Neural cell (in vitro differentiated cells): ENCODE data around the gene RRBP1. TPM values are rescaled to one million over a fixed set of nuclear protein-coding genes. Genes with fewer than 3 reads are reported as not detected.

Experiments used
- H2AFZ ChIP-seq: fragments of 200-600, 300-800 bp; sonication (generic), shearing (Covaris generic); 2 replicates; pipeline ENCODE4 v1.6.0; 2014; ENCODE audit warnings: low read depth, mild to moderate bottlenecking, antibody characterized with exemption, low read length, moderate library complexity
- H3F3A ChIP-seq: fragments of 200-600 bp; shearing (Covaris generic); 2 replicates; pipeline ENCODE4 v1.6.1; 2016; ENCODE audit warnings: mild to moderate bottlenecking, moderate library complexity, mixed read lengths, antibody characterized with exemption, low read length; ENCODE audit not compliant: insufficient read depth, poor library complexity, severe bottlenecking
- H3K27ac ChIP-seq: fragments of 200-600, 300-800 bp; sonication (generic), shearing (Covaris generic); 2 replicates; pipeline ENCODE4 v1.5.1; 2014; ENCODE audit warnings: mild to moderate bottlenecking, low read length, moderate library complexity
- H3K27me3 ChIP-seq: fragments of 300-800, 200-600 bp; sonication (generic), shearing (Covaris generic); 2 replicates; pipeline ENCODE4 v1.6.0; 2014; ENCODE audit warnings: mild to moderate bottlenecking, low read depth, low read length, moderate library complexity; ENCODE audit not compliant: insufficient read depth
- H3K36me3 ChIP-seq: fragments of 300-800, 200-600 bp; sonication (generic), shearing (Covaris generic); 2 replicates; pipeline ENCODE4 v1.5.1; 2014; ENCODE audit warnings: mild to moderate bottlenecking, antibody characterized with exemption, low read length, moderate library complexity; ENCODE audit not compliant: insufficient read depth
- H3K4me2 ChIP-seq: fragments of 300-800, 200-600 bp; sonication (generic), shearing (Covaris generic); 2 replicates; pipeline ENCODE4 v1.6.0; 2014; ENCODE audit warnings: mild to moderate bottlenecking, low read length
- H3K4me3 ChIP-seq: fragments of 300-800, 200-600 bp; sonication (generic), shearing (Covaris generic); 2 replicates; pipeline ENCODE4 v1.5.1; 2014; ENCODE audit warnings: mild to moderate bottlenecking, low read length, moderate library complexity
- H3K79me2 ChIP-seq: fragments of 200-600 bp; shearing (Covaris generic); replicated peaks from 2 replicates; pipeline ENCODE4 v1.6.0; 2014; ENCODE audit warnings: mild to moderate bottlenecking, low read length, moderate library complexity; ENCODE audit not compliant: insufficient read depth
- H3K9ac ChIP-seq: fragments of 300-800, 200-600 bp; sonication (generic), shearing (Covaris generic); 2 replicates; pipeline ENCODE4 v1.6.1; 2016; ENCODE audit warnings: mild to moderate bottlenecking, low read length, mixed read lengths
- H3K9me2 ChIP-seq: fragments of 200-600 bp; shearing (Covaris generic); 2 replicates; pipeline ENCODE4 v1.6.1; 2016; ENCODE audit warnings: mild to moderate bottlenecking, low read length, mixed read lengths; ENCODE audit not compliant: insufficient read depth
- H3K9me3 ChIP-seq: fragments of 200-600, 300-800 bp; sonication (generic), shearing (Covaris generic); 2 replicates; pipeline ENCODE4 v1.6.1; 2016; ENCODE audit warnings: mild to moderate bottlenecking, mixed run types, low read length, moderate library complexity, mixed read lengths
- H4K20me1 ChIP-seq: fragments of 200-600 bp; shearing (Covaris generic); 2 replicates; pipeline ENCODE4 v1.6.1; 2016; ENCODE audit warnings: mild to moderate bottlenecking, mixed run types; ENCODE audit not compliant: insufficient read depth
- CTCF ChIP-seq: fragments of 450-650 bp; IDR thresholded peaks from 2 replicates; pipeline ENCODE4 v1.5.1; 2014; ENCODE audit warnings: antibody characterized with exemption, mild to moderate bottlenecking, moderate library complexity; ENCODE audit not compliant: poor library complexity, severe bottlenecking
- EP300 ChIP-seq: fragments of 450-650 bp; conservative IDR thresholded peaks from 2 replicates; pipeline ENCODE4 v1.6.1; 2014; ENCODE audit warnings: antibody characterized with exemption, mild to moderate bottlenecking, moderate library complexity; ENCODE audit not compliant: poor library complexity, severe bottlenecking
- EZH2 ChIP-seq: fragments of 200-600, 300-800 bp; shearing (Covaris generic), sonication (generic); IDR thresholded peaks from 2 replicates; pipeline ENCODE4 v1.6.1; 2014; ENCODE audit warnings: antibody characterized with exemption, low read length, borderline replicate concordance, mild to moderate bottlenecking; ENCODE audit not compliant: insufficient read depth, poor library complexity, severe bottlenecking
- MXI1 ChIP-seq: fragments of 450-650 bp; conservative IDR thresholded peaks from 2 replicates; pipeline ENCODE4 v1.6.1; 2014; ENCODE audit warnings: antibody characterized with exemption, mild to moderate bottlenecking; ENCODE audit not compliant: poor library complexity, severe bottlenecking
- POLR2AphosphoS5 ChIP-seq: IDR thresholded peaks from 2 replicates; pipeline ENCODE4 v1.6.1; 2012
- RAD21 ChIP-seq: fragments of 450-650 bp; conservative IDR thresholded peaks from 2 replicates; pipeline ENCODE4 v1.6.1; 2014; ENCODE audit warnings: antibody characterized with exemption, mild to moderate bottlenecking, moderate library complexity
- REST ChIP-seq: IDR thresholded peaks from 2 replicates; pipeline ENCODE4 v1.6.1; 2012; ENCODE audit warnings: borderline replicate concordance
- SMC3 ChIP-seq: fragments of 450-650 bp; conservative IDR thresholded peaks from 2 replicates; pipeline ENCODE4 v1.6.1; 2014; ENCODE audit warnings: antibody characterized with exemption, mild to moderate bottlenecking, moderate library complexity; ENCODE audit not compliant: poor library complexity
- TAF1 ChIP-seq: IDR thresholded peaks from 2 replicates; pipeline ENCODE4 v1.6.1; 2012; ENCODE audit warnings: low read depth
- polyA plus RNA-seq: library from polyadenylated mRNA; depleted of rRNA; stranded (reverse); fragments of >200 nt; gene quantifications from 2 replicates; pipeline ENCODE4 v1.2.3, GENCODE V29; 2014

The RRBP1 gene
- polyA plus RNA-seq, 1 donor from 2014 or later, result 2.2 TPM

GRCh38 chr20:17605131-17605660, 76.8 kb downstream of the RRBP1 start:
- Histone ChIP-seq H3K9ac (no peak overlapping the region), H3K9me3 (no peaks in the 10 kb centered on the region), H3K4me3 (no peak overlapping the region), H3K9me2 (no peaks in the 10 kb centered on the region), H3K27me3 (no peaks in the 10 kb centered on the region), H3F3A (no peaks in the 10 kb centered on the region), H3K36me3 (peaks cover 5% of the 10 kb centered on the region), H3K27ac (no peak overlapping the region), H2AFZ (no peak overlapping the region), H4K20me1 (no peaks in the 10 kb centered on the region), H3K4me2 (no peak overlapping the region), H3K79me2 (peaks cover 9% of the 10 kb centered on the region)
- TF ChIP-seq MXI1, result no peak
- no peak for TF ChIP-seq SMC3
- no peak for TF ChIP-seq TAF1
- TF ChIP-seq EZH2, result no peak
- TF ChIP-seq CTCF, result no peak
- no peak for TF ChIP-seq EP300
- TF ChIP-seq RAD21, result no peak
- no peak for TF ChIP-seq POLR2AphosphoS5
- no peak for TF ChIP-seq REST

- H3F3A ChIP-seq, result no peaks in the 10 kb centered on the region
- H4K20me1 ChIP-seq, result no peaks in the 10 kb centered on the region
- H3K9ac ChIP-seq, result no peak overlapping the region
- peaks cover 34% of the 10 kb centered on the region for H3K79me2 ChIP-seq
- no peak overlapping the region for H3K4me2 ChIP-seq
- TF ChIP-seq SMC3 (no peak), EP300 (no peak), MXI1 (no peak), EZH2 (no peak), TAF1 (no peak), CTCF (no peak), RAD21 (no peak), POLR2AphosphoS5 (no peak), REST (no peak)
- no peaks in the 10 kb centered on the region for H3K9me3 ChIP-seq
- H3K36me3 ChIP-seq, result peaks cover 9% of the 10 kb centered on the region
- no peak overlapping the region for H2AFZ ChIP-seq
- no peak overlapping the region for H3K27ac ChIP-seq
- H3K4me3 ChIP-seq, result no peak overlapping the region
- no peaks in the 10 kb centered on the region for H3K9me2 ChIP-seq
- no peaks in the 10 kb centered on the region for H3K27me3 ChIP-seq
Measured at GRCh38 chr20:17602493-17602892, 79.5 kb downstream of the RRBP1 start.
